ENCODE data around the gene CASP4. TPM values are rescaled to one million over a fixed set of nuclear protein-coding genes. Genes with fewer than 3 reads are reported as not detected.

CASP4 gene
- total RNA-seq, 2 experiments from 2014 or later: 39.6 to 42.9 TPM

- Mint-ChIP-seq H3K27ac (no peak overlapping the region), H3K4me3 (no peak overlapping the region), H3K9me3 (peaks cover 13% of the 10 kb centered on the region), H3K4me1 (ENCODE audit: low read depth) (peaks cover 57% of the 10 kb centered on the region), H3K36me3 (ENCODE audit: low read depth) (peaks cover 47% of the 10 kb centered on the region), H3K27me3 (no peaks in the 10 kb centered on the region)
- TF ChIP-seq CTCF (IDR thresholded peaks at IDR 0.05): no peak
- intact Hi-C loops (cut with micrococcal nuclease): no loop called here
- DNase-seq (no peak), ATAC-seq (no peak)
- POLR2A ChIA-PET: interaction anchor here (0.7 kb wide), 1 partner anchor 70 kb away, joined by 3 read pairs; no protein-coding TSS in a partner anchor
- CTCF ChIA-PET: interaction anchor here (0.9 to 1.2 kb wide), 2 partner anchors 13 to 18 kb away, joined by 3 to 4 read pairs; no protein-coding TSS in a partner anchor
These were observed 4.1 kb downstream of the CASP4 start for GRCh38 chr11:104964247-104964646.

- intact Hi-C loops (cut with micrococcal nuclease): no loop called here
- Mint-ChIP-seq H3K27ac (no peak overlapping the region), H3K4me1 (ENCODE audit: low read depth) (peaks cover 64% of the 10 kb centered on the region), H3K36me3 (ENCODE audit: low read depth) (peaks cover 55% of the 10 kb centered on the region), H3K27me3 (no peaks in the 10 kb centered on the region), H3K4me3 (no peak overlapping the region), H3K9me3 (peaks cover 13% of the 10 kb centered on the region)
- ATAC-seq (no peak), DNase-seq (no peak)
- ChIA-PET CTCF (no interaction called here), POLR2A (interaction anchor here (1.0 kb wide), 1 partner anchor 10 kb away, joined by 3 read pairs; no protein-coding TSS in a partner anchor)
- TF ChIP-seq CTCF (IDR thresholded peaks at IDR 0.05): no peak
These were observed 5.5 kb downstream of the CASP4 start for GRCh38 chr11:104962852-104963251.

GRCh38 chr11:104957280-104957679, 11.1 kb downstream of the CASP4 start:
- DNase-seq (no peak), ATAC-seq (no peak)
- H3K4me3 Mint-ChIP-seq: no peak overlapping the region
- TF ChIP-seq CTCF (IDR thresholded peaks at IDR 0.05): no peak
- peaks cover 45% of the 10 kb centered on the region for H3K36me3 Mint-ChIP-seq (ENCODE audit: low read depth)
- intact Hi-C loops (cut with micrococcal nuclease): no loop called here
- H3K4me1 Mint-ChIP-seq (ENCODE audit: low read depth): peaks cover 61% of the 10 kb centered on the region
- POLR2A ChIA-PET: no interaction called here
- CTCF ChIA-PET: interaction anchor here (1.2 kb wide), 1 partner anchor 10 kb away, joined by 3 read pairs; no protein-coding TSS in a partner anchor
- no peaks in the 10 kb centered on the region for H3K9me3 Mint-ChIP-seq
- no peak overlapping the region for H3K27ac Mint-ChIP-seq
- no peaks in the 10 kb centered on the region for H3K27me3 Mint-ChIP-seq

GRCh38 chr11:104956528-104956927, 11.8 kb downstream of the CASP4 start:
- CTCF ChIA-PET: no interaction called here
- H3K9me3 Mint-ChIP-seq: no peaks in the 10 kb centered on the region
- no peak for DNase-seq
- H3K36me3 Mint-ChIP-seq (ENCODE audit: low read depth): peaks cover 45% of the 10 kb centered on the region
- peak overlapping the region; percentile 61 for H3K27ac Mint-ChIP-seq
- no peak for ATAC-seq
- TF ChIP-seq CTCF (IDR thresholded peaks at IDR 0.05): no peak
- no peak overlapping the region for H3K4me3 Mint-ChIP-seq
- no peaks in the 10 kb centered on the region for H3K27me3 Mint-ChIP-seq
- peaks cover 58% of the 10 kb centered on the region for H3K4me1 Mint-ChIP-seq (ENCODE audit: low read depth)
- intact Hi-C loops (cut with micrococcal nuclease): no loop called here
- POLR2A ChIA-PET: no interaction called here

- peaks cover 78% of the 10 kb centered on the region for H3K36me3 Mint-ChIP-seq (ENCODE audit: low read depth)
- DNase-seq (peak; percentile 39), ATAC-seq (peak; percentile 83)
- intact Hi-C loops (cut with micrococcal nuclease): no loop called here
- H3K4me3 Mint-ChIP-seq: no peak overlapping the region
- no peaks in the 10 kb centered on the region for H3K9me3 Mint-ChIP-seq
- H3K27ac Mint-ChIP-seq: no peak overlapping the region
- H3K4me1 Mint-ChIP-seq (ENCODE audit: low read depth): peaks cover 10% of the 10 kb centered on the region
- POLR2A ChIA-PET: no interaction called here
- peak; percentile 76 for TF ChIP-seq CTCF (IDR thresholded peaks at IDR 0.05)
- CTCF ChIA-PET: interaction anchor here (0.7 to 2.3 kb wide), 14 partner anchors 11 to 359 kb away, joined by 3 to 7 read pairs (median 4); partner anchors contain the start of gene CASP12
- no peaks in the 10 kb centered on the region for H3K27me3 Mint-ChIP-seq
These were observed 21.5 kb downstream of the CASP4 start for GRCh38 chr11:104946907-104947306.
